GM23248 (cell line): ENCODE measurements around the gene OXSR1. TPM values are rescaled to one million over a fixed set of nuclear protein-coding genes. Genes with fewer than 3 reads are reported as not detected.

Experiments
- DNase-seq: peaks from one replicate; pipeline ENCODE4 v3.0.0-alpha.2; 2015
- H2AFZ ChIP-seq: fragments of 200-600 bp; sonication (generic); 2 replicates; pipeline ENCODE4 v1.6.1; 2016; ENCODE audit warnings: antibody characterized with exemption
- H3F3A ChIP-seq: fragments of 200-600 bp; sonication (generic); 2 replicates; pipeline ENCODE4 v1.6.1; 2016; ENCODE audit warnings: mild to moderate bottlenecking, antibody characterized with exemption, mixed run types; ENCODE audit not compliant: insufficient read depth
- H3K27ac ChIP-seq: fragments of 200-600 bp; sonication (generic); 2 replicates; pipeline ENCODE4 v1.5.1; 2016; ENCODE audit warnings: mild to moderate bottlenecking
- H3K27me3 ChIP-seq: fragments of 200-600 bp; sonication (generic); replicated peaks from 2 replicates; pipeline ENCODE4 v1.6.1; 2016; ENCODE audit warnings: mild to moderate bottlenecking; ENCODE audit not compliant: insufficient read depth
- H3K36me3 ChIP-seq: fragments of 200-600 bp; sonication (generic); 2 replicates; pipeline ENCODE4 v1.6.1; 2016; ENCODE audit warnings: low read depth, mild to moderate bottlenecking
- H3K4me1 ChIP-seq: fragments of 200-600 bp; sonication (generic); 2 replicates; pipeline ENCODE4 v1.6.1; 2016; ENCODE audit warnings: mild to moderate bottlenecking; ENCODE audit not compliant: insufficient read depth
- H3K4me2 ChIP-seq: fragments of 200-600 bp; sonication (generic); one replicate; pipeline ENCODE4 v1.6.1; 2016; ENCODE audit warnings: mild to moderate bottlenecking; ENCODE audit not compliant: unreplicated experiment
- H3K4me3 ChIP-seq: fragments of 200-600 bp; sonication (generic); 2 replicates; pipeline ENCODE4 v1.5.1; 2016; ENCODE audit warnings: mild to moderate bottlenecking
- H3K79me2 ChIP-seq: fragments of 200-600 bp; sonication (generic); 2 replicates; pipeline ENCODE4 v1.6.1; 2016; ENCODE audit warnings: mild to moderate bottlenecking; ENCODE audit not compliant: insufficient read depth
- H3K9ac ChIP-seq: fragments of 200-600 bp; sonication (generic); 2 replicates; pipeline ENCODE4 v1.6.1; 2016; ENCODE audit warnings: mild to moderate bottlenecking
- H3K9me2 ChIP-seq: fragments of 200-600 bp; sonication (generic); 2 replicates; pipeline ENCODE4 v1.6.1; 2016; ENCODE audit warnings: mixed run types, mild to moderate bottlenecking, moderate library complexity; ENCODE audit not compliant: insufficient read depth
- H3K9me3 ChIP-seq: fragments of 200-600 bp; sonication (generic); one replicate; pipeline ENCODE4 v1.6.1; 2017; ENCODE audit warnings: low read depth
- H4K20me1 ChIP-seq: fragments of 200-600 bp; sonication (generic); 2 replicates; pipeline ENCODE4 v1.6.0; 2016; ENCODE audit not compliant: insufficient read depth
- EZH2 ChIP-seq: fragments of 200-600 bp; sonication (generic); IDR thresholded peaks from 2 replicates; pipeline ENCODE4 v1.6.1; 2018; ENCODE audit warnings: antibody characterized with exemption, mild to moderate bottlenecking; ENCODE audit not compliant: insufficient read depth, poor library complexity, severe bottlenecking
- EZH2phosphoT487 ChIP-seq: fragments of 200-600 bp; sonication (generic); IDR thresholded peaks from 2 replicates; pipeline ENCODE4 v1.6.1; 2018; ENCODE audit warnings: antibody characterized with exemption, moderate library complexity, mild to moderate bottlenecking, low read depth; ENCODE audit not compliant: insufficient read depth
- WGBS, 2 experiments: methylation state at CpG; one replicate each; pipeline ENCODE4 v1.1.6; 2015 to 2017; ENCODE audit warnings: low lambda C conversion rate in 2 of 2, low coverage in 1 of 2; ENCODE audit errors: missing lambda C conversion rate in 2 of 2; 5-methylcytosine and 5-hydroxymethylcytosine counted together
- in situ Hi-C: fragments of 300-500 bp; cut with MboI; formaldehyde crosslinking; loops from 2 replicates; pipeline ENCODE4 v1.15.0; 2020
- polyA plus RNA-seq: library from polyadenylated mRNA; unstranded; fragments of >200 nt; fragmentation: Nextera tagmentation; extraction: Ambion mirVana; gene quantifications from 2 replicates; pipeline ENCODE4 v1.2.1, GENCODE V29; 2016
- small RNA-seq: library from RNA; depleted of rRNA; stranded (forward); fragments of <200 nt; gene quantifications from one replicate; pipeline ENCODE3, GENCODE V24; 2014; ENCODE audit warnings: low read depth, low replicate concordance
- total RNA-seq: library from RNA; depleted of rRNA; stranded (reverse); fragments of >200 nt; shearing (Covaris generic); gene quantifications from 2 replicates; pipeline ENCODE4 v1.2.3, GENCODE V29; 2014; rRNA removed

Gene OXSR1
- total and polyA plus RNA-seq, 2 experiments from 2014 or later, result 17.1 to 29.5 TPM

GRCh38 chr3:38297537-38297936, 132.2 kb downstream of the OXSR1 start:
- H3K9me3 ChIP-seq, result no peaks in the 10 kb centered on the region
- H3K27ac ChIP-seq, result no peak overlapping the region
- H2AFZ ChIP-seq, result no peak overlapping the region
- H3K4me2 ChIP-seq, result no peak overlapping the region
- H3K9ac ChIP-seq, result no peak overlapping the region
- H3K27me3 ChIP-seq, result no peaks in the 10 kb centered on the region
- no peaks in the 10 kb centered on the region for H3K9me2 ChIP-seq
- no peaks in the 10 kb centered on the region for H3K36me3 ChIP-seq
- in situ Hi-C loops, result no loop called here
- no peak for DNase-seq
- H3K79me2 ChIP-seq, result no peaks in the 10 kb centered on the region
- TF ChIP-seq EZH2 (no peak), EZH2phosphoT487 (no peak)
- H3F3A ChIP-seq, result no peaks in the 10 kb centered on the region
- H3K4me1 ChIP-seq, result no peaks in the 10 kb centered on the region
- H4K20me1 ChIP-seq, result no peaks in the 10 kb centered on the region
- H3K4me3 ChIP-seq, result no peak overlapping the region

GRCh38 chr3:38297947-38298711, 132.8 kb downstream of the OXSR1 start:
- H3K4me1 ChIP-seq, result no peaks in the 10 kb centered on the region
- no peaks in the 10 kb centered on the region for H3F3A ChIP-seq
- H3K4me3 ChIP-seq, result no peak overlapping the region
- H3K9me3 ChIP-seq, result no peaks in the 10 kb centered on the region
- H3K36me3 ChIP-seq, result no peaks in the 10 kb centered on the region
- no peaks in the 10 kb centered on the region for H3K9me2 ChIP-seq
- no peaks in the 10 kb centered on the region for H3K27me3 ChIP-seq
- WGBS, 2 experiments, result 59 to 70% methylated on average over 5 of the region's 5 CpGs
- no peak overlapping the region for H2AFZ ChIP-seq
- in situ Hi-C loops, result no loop called here
- H4K20me1 ChIP-seq, result no peaks in the 10 kb centered on the region
- H3K79me2 ChIP-seq, result no peaks in the 10 kb centered on the region
- peak; percentile 43 for DNase-seq
- no peak overlapping the region for H3K9ac ChIP-seq
- no peak overlapping the region for H3K4me2 ChIP-seq
- H3K27ac ChIP-seq, result no peak overlapping the region
- TF ChIP-seq EZH2phosphoT487 (no peak), EZH2 (no peak)

Small RNA genes lying within 50 kb of the gene (small RNA-seq; reads per million reads assigned to genes)
- gene RF00019 (not detected), gene RNU6-235P (not detected)

Other genes with a start within 250 kb of the OXSR1 start
- gene VILL, start 174.8 kb upstream of the OXSR1 start, total RNA-seq, result 6.6 and 12.4 TPM in 2 replicates
- 2.8 and 2.9 TPM in 2 replicates for gene VILL, start 174.8 kb upstream of the OXSR1 start, polyA plus RNA-seq
- gene PLCD1, start 135.9 kb upstream of the OXSR1 start, total RNA-seq, result 18.8 and 20.2 TPM in 2 replicates
- 19.6 and 21.4 TPM in 2 replicates for gene PLCD1, start 135.9 kb upstream of the OXSR1 start, polyA plus RNA-seq
- gene DLEC1, start 126.3 kb upstream of the OXSR1 start, total RNA-seq, result not detected in 2 replicates
- 0.15 TPM in 1 of 2 replicates, not detected in the other for gene DLEC1, start 126.3 kb upstream of the OXSR1 start, polyA plus RNA-seq
- gene ACAA1, start 28.4 kb upstream of the OXSR1 start, total RNA-seq, result 18.7 and 32.9 TPM in 2 replicates
- 49.3 and 50.5 TPM in 2 replicates for gene ACAA1, start 28.4 kb upstream of the OXSR1 start, polyA plus RNA-seq
- gene MYD88, start 26.9 kb upstream of the OXSR1 start, total RNA-seq, result 6.7 and 8.6 TPM in 2 replicates
- gene MYD88, start 26.9 kb upstream of the OXSR1 start, polyA plus RNA-seq, result 32.1 and 33.3 TPM in 2 replicates
- 0.38 and 0.86 TPM in 2 replicates for gene SLC22A13, start 100.3 kb downstream of the OXSR1 start, total RNA-seq
- gene SLC22A13, start 100.3 kb downstream of the OXSR1 start, polyA plus RNA-seq, result not detected in 2 replicates
- gene SLC22A14, start 116.8 kb downstream of the OXSR1 start, total RNA-seq, result not detected in 2 replicates
- 0.08 TPM in 1 of 2 replicates, not detected in the other for gene SLC22A14, start 116.8 kb downstream of the OXSR1 start, polyA plus RNA-seq
- gene XYLB, start 181.2 kb downstream of the OXSR1 start, total RNA-seq, result 4.1 and 4.8 TPM in 2 replicates
- 5.2 and 5.4 TPM in 2 replicates for gene XYLB, start 181.2 kb downstream of the OXSR1 start, polyA plus RNA-seq